ENCODE results near the gene KCNN1.

The KCNN1 gene

DNA sequence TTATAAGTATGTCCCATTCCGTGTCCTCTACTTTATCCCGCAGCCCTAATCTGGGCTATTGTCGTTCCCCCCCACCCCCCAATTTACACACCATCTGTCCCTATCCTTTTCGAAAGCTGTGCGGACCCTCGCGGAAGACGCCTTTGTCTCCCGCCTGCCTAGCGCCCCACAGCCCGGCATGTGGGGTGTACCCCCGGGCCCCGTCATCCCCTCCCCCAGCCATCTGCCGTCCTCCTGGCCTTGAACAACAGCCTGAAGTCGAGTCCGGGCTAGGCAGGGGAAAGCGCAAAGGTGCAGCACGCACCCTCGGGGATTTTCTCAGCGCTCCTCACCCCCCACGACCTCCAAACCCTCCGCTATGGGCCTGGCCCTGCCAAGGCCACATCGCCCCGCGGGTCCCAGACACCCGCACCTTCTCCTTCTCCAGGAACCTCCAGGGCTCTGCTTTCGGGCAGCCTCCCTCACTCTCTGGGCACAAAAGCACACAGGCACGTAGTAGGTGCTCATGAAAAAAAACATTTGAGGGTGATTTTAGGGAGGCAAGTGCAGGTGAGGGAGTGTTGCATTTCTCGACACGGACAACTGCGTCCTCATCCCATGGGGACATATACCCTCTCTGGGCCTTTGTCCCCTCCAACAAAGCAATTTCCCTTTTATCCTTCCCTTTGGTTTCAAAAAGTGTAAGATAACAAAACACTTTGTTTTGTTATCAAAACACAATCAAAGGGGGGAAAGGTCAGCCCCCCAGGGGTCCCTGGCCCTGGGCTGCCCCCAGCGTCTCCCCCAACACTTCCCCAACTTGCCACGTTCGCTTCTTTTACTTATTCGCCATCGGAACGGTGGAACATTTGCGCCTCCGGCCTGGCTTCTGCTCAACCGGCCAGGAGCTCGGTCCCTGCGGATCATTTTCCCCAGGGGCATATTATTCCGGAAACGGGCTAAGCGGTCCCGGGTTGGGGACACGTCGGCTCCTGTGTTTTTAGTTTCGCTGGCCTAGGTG, 17.7 kb upstream of the KCNN1 start:
- TF ChIP-seq, protein P1, sequence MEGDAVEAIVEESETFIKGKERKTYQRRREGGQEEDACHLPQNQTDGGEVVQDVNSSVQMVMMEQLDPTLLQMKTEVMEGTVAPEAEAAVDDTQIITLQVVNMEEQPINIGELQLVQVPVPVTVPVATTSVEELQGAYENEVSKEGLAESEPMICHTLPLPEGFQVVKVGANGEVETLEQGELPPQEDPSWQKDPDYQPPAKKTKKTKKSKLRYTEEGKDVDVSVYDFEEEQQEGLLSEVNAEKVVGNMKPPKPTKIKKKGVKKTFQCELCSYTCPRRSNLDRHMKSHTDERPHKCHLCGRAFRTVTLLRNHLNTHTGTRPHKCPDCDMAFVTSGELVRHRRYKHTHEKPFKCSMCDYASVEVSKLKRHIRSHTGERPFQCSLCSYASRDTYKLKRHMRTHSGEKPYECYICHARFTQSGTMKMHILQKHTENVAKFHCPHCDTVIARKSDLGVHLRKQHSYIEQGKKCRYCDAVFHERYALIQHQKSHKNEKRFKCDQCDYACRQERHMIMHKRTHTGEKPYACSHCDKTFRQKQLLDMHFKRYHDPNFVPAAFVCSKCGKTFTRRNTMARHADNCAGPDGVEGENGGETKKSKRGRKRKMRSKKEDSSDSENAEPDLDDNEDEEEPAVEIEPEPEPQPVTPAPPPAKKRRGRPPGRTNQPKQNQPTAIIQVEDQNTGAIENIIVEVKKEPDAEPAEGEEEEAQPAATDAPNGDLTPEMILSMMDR (conservative IDR thresholded peaks at IDR 0.05; ENCODE audit: low read depth, low read length) = no peak
- H3K4me3 ChIP-seq (ENCODE audit: low read depth, low read length) = no peak overlapping the region
- DNase-seq (ENCODE audit: low read depth) = no peak

DNA sequence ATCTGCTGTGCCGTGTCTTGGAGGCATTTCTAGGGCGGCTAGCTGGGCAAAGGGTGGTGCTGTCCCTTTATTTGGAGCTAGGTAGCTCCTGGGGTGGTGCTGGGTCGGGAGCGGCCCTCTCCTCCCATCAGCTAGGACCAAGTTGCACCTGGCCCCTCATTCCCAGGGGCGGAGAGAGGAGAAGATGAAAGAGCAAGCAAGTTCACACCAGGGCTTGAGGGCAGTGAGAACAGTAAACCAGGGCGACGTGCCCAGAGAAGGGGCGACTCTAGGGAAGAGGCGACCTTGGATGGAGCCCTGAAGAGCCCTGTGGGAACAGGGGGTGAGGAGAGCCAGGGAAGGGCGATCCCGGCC, 17.0 kb upstream of the KCNN1 start:
- H3K4me3 ChIP-seq (ENCODE audit: low read depth, low read length) = no peak overlapping the region
- no peak for DNase-seq (ENCODE audit: low read depth)
- TF ChIP-seq, protein P1 (conservative IDR thresholded peaks at IDR 0.05; ENCODE audit: low read depth, low read length) = no peak

DNA sequence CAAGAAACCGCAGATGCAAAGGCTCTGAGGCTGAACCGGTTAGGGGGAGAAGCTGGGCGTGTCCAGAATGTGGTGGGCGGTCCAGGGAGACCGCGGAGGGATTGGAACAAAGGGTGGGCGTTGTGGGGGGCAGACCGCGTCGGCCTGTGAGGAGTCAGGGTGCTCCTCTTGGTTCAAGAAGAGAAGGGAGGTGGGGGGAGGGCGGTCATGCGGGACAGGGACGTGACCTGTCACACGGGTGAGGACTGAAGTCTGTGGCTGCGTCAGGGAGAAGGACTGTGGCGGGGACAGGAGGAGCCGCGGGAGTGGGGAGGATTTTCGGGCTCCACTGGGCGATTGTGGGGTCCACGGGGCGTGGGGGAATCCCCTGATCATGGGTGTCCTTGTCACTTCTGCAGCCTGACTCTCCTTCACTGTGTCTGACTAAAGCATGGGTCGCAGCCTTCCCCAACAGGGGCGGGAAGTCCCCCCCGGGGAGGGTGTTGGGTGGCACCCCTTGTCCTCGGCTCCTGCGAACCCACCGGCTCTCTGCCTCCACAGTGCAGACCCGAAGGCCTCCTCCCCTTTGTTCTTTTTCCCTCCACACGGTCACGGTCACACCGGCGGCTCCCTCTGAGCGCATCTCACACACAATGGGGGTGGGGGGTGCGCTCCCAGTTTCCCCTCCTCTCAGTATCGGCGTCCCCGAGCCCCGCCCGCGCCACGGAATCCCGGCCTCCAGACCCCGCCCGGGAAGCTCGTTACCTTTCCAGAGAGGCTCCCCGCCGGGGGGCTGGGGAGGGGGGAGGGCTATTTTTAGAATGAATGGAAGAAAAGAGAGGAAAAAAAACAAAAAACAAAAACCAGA, 16.4 kb upstream of the KCNN1 start:
- no peak for DNase-seq (ENCODE audit: low read depth)
- H3K4me3 ChIP-seq (ENCODE audit: low read depth, low read length) = no peak overlapping the region
- TF ChIP-seq, protein P1 (conservative IDR thresholded peaks at IDR 0.05; ENCODE audit: low read depth, low read length) = no peak

DNA sequence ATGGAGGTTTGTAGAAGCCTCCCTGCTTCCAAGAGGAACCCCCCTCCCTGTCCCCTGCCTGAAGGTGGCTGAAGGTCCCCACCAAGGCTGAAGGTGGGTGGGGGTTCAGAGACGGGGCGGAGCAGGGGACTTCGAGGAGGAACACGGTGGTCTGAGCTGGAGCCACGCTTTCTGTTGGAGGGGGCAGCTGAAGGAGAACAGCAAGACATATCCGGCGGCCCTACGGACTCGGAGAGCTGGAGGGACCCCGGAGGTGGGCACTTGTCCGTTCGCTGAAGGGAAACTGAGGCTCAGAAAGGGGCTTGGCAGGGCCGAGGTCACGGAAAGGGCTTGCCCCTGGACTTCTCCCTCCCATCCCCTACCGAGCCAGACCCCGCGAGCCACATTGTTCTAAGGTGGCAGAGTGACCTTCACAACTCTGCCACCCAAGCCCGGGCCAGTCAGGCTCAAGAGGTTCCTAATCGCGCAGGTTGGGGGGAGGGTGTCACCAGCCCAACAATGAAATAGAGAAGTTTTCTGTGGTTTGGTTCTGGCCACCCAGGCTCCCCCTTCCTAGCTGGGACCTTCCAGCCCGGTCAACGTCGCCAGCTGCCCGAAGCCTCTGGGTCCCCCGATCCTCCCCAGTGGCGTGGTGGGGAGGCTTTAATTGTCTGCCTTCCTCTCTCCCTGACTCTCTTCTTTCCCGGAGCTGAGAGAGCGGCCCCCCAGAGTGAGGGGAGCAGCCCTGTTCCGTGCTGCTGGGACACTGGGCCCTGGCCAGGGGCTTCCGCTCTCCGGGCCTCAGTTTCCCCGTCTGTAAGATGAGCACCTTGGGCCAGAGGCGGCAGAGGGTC, 15.5 kb upstream of the KCNN1 start:
- H3K4me3 ChIP-seq (ENCODE audit: low read depth, low read length) = no peak overlapping the region
- TF ChIP-seq, protein P1 (conservative IDR thresholded peaks at IDR 0.05; ENCODE audit: low read depth, low read length) = no peak
- DNase-seq (ENCODE audit: low read depth) = no peak

DNA sequence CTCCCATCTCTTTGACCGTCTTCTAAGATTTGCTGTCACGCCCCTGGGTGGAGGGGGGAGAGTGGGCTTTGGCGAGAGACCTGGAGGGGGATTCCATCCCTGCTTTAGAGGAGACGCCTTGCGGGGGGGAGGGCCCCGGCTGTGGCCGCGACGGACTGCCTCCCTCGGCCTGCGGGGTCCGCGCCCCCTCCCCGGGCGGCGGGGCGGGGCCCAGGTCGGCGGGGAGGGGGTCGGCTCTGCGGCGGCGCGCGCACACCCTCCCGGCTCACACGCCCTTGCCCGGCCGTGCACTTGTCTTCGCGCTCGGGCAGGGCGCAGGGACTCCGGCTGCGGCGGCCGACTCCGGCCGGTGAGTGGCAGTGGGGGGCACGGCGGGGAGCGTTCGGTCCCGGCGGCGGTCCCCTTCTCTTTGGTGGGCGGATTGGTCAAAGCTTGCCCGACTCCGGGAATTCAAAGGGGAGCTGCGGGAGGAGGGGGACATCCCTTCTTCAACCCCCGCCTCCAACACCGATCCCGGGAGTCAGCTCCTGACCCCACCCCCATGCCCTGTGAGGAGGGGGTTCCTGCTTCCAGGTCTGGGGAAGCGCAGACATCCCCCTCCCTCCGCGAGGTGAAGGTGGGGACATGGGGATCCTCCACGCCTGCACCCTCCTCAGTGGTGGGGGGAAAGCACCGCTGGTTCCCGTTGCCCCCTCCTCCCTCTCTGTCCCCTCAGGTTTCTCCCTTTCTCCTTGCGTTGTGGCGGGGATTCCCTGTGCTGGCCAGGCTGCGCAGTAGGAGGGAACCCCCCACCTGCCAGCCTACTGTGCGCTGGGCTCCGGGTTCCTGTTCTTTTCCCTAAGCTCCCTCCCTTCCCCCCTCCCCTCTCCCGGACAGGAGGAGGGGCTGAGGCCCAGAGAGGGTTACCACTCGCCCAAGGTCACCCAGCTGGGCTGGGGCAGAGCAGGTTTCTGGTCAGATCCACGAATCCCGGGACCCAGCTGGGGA, 14.6 kb upstream of the KCNN1 start:
- TF ChIP-seq, protein P1 (conservative IDR thresholded peaks at IDR 0.05; ENCODE audit: low read depth, low read length) = no peak
- no peak overlapping the region for H3K4me3 ChIP-seq (ENCODE audit: low read depth, low read length)
- DNase-seq (ENCODE audit: low read depth) = no peak
